Astrocyte (in vitro differentiated cells and primary cell): ENCODE results near the gene LTB. TPM values are rescaled to one million over a fixed set of nuclear protein-coding genes. Genes with fewer than 3 reads are reported as not detected.

Experiments
- DNase-seq: peaks from one replicate; pipeline ENCODE4 v3.0.0-alpha.2; 2010; ENCODE audit warnings: low read depth
- FAIRE-seq: peaks from 2 replicates; lab custom pipeline; 2011; peaks lifted over from hg19 to GRCh38; lab: Jason Lieb, UNC
- H2AFZ ChIP-seq: 2 replicates; pipeline ENCODE4 v1.6.0; 2012; ENCODE audit warnings: low read depth, low read length, inconsistent platforms
- H3K27ac ChIP-seq: 2 replicates; pipeline ENCODE4 v1.5.1; 2011; ENCODE audit warnings: low read depth, low read length, inconsistent platforms
- H3K27me3 ChIP-seq: 2 replicates; pipeline ENCODE4 v1.6.0; 2011; ENCODE audit warnings: low read length, inconsistent platforms; ENCODE audit not compliant: insufficient read depth
- H3K36me3 ChIP-seq: 2 replicates; pipeline ENCODE4 v1.5.1; 2011; ENCODE audit warnings: low read length, inconsistent platforms; ENCODE audit not compliant: insufficient read depth
- H3K4me1 ChIP-seq: 2 replicates; pipeline ENCODE4 v1.5.1; 2011; ENCODE audit warnings: low read length, inconsistent platforms; ENCODE audit not compliant: insufficient read depth
- H3K4me2 ChIP-seq: 2 replicates; pipeline ENCODE4 v1.6.0; 2012; ENCODE audit warnings: low read length, inconsistent platforms
- H3K4me3 ChIP-seq: 2 replicates; pipeline ENCODE4 v1.5.1; 2011; ENCODE audit warnings: low read depth, mild to moderate bottlenecking, low read length, inconsistent platforms; ENCODE audit not compliant: insufficient read depth
- H3K79me2 ChIP-seq: 2 replicates; pipeline ENCODE4 v1.6.0; 2012; ENCODE audit warnings: mild to moderate bottlenecking, low read length, inconsistent platforms; ENCODE audit not compliant: insufficient read depth
- H3K9ac ChIP-seq: 2 replicates; pipeline ENCODE4 v1.6.0; 2012; ENCODE audit warnings: mild to moderate bottlenecking, low read length, inconsistent platforms
- H3K9me3 ChIP-seq: 2 replicates; pipeline ENCODE4 v1.5.1; 2012; ENCODE audit warnings: low read depth, mild to moderate bottlenecking, low read length, inconsistent platforms; ENCODE audit not compliant: insufficient read depth
- H4K20me1 ChIP-seq: 2 replicates; pipeline ENCODE4 v1.6.0; 2012; ENCODE audit warnings: low read length, inconsistent platforms; ENCODE audit not compliant: insufficient read depth
- H3K27ac Mint-ChIP-seq: one replicate; pipeline ENCODE4 v1.8.0; 2021; ENCODE audit warnings: mild to moderate bottlenecking, mixed read lengths; ENCODE audit not compliant: unreplicated experiment
- H3K27me3 Mint-ChIP-seq: one replicate; pipeline ENCODE4 v1.8.0; 2021; ENCODE audit warnings: low read depth, mixed read lengths; ENCODE audit not compliant: unreplicated experiment
- H3K36me3 Mint-ChIP-seq: one replicate; pipeline ENCODE4 v1.8.0; 2021; ENCODE audit warnings: low read depth, mixed read lengths; ENCODE audit not compliant: unreplicated experiment
- H3K4me1 Mint-ChIP-seq: one replicate; pipeline ENCODE4 v1.8.0; 2021; ENCODE audit warnings: low read depth, mixed read lengths; ENCODE audit not compliant: unreplicated experiment
- H3K4me3 Mint-ChIP-seq: one replicate; pipeline ENCODE4 v1.8.0; 2021; ENCODE audit warnings: mild to moderate bottlenecking, moderate library complexity, mixed read lengths; ENCODE audit not compliant: unreplicated experiment
- H3K9me3 Mint-ChIP-seq: one replicate; pipeline ENCODE4 v1.8.0; 2021; ENCODE audit warnings: mild to moderate bottlenecking, mixed read lengths; ENCODE audit not compliant: unreplicated experiment
- CTCF ChIP-seq: IDR thresholded peaks from 2 replicates; pipeline ENCODE4 v1.5.1; 2011; ENCODE audit warnings: low read depth, mild to moderate bottlenecking, inconsistent platforms, low read length, moderate library complexity; ENCODE audit not compliant: insufficient read depth
- EZH2 ChIP-seq: IDR thresholded peaks from 2 replicates; pipeline ENCODE4 v1.6.1; 2012; ENCODE audit warnings: mild to moderate bottlenecking, low read length, inconsistent platforms; ENCODE audit not compliant: insufficient read depth
- total RNA-seq: library from RNA; stranded (reverse); gene quantifications from 2 replicates; pipeline ENCODE4 v1.2.1, GENCODE V29; 2021

Gene LTB
- total RNA-seq, 1 donor from 2014 or later, result 0.52 TPM

- Histone ChIP-seq H3K4me3 (no peak overlapping the region), H3K36me3 (no peaks in the 10 kb centered on the region), H3K4me2 (no peak overlapping the region), H2AFZ (no peak overlapping the region), H3K4me1 (no peaks in the 10 kb centered on the region), H3K27me3 (no peaks in the 10 kb centered on the region), H3K27ac (no peak overlapping the region), H3K79me2 (no peaks in the 10 kb centered on the region), H4K20me1 (no peaks in the 10 kb centered on the region), H3K9me3 (no peaks in the 10 kb centered on the region), H3K9ac (no peak overlapping the region)
- no peak overlapping the region for H3K4me3 Mint-ChIP-seq
- DNase-seq, result no peak
- no peaks in the 10 kb centered on the region for H3K9me3 Mint-ChIP-seq
- FAIRE-seq, result no peak
- no peak overlapping the region for H3K27ac Mint-ChIP-seq
- peaks cover 6% of the 10 kb centered on the region for H3K27me3 Mint-ChIP-seq
- H3K4me1 Mint-ChIP-seq, result peaks cover 5% of the 10 kb centered on the region
- no peaks in the 10 kb centered on the region for H3K36me3 Mint-ChIP-seq
- no peak for TF ChIP-seq CTCF
- no peak for TF ChIP-seq EZH2
Measured at GRCh38 chr6:31614075-31614619, 31.9 kb upstream of the LTB start.

- H3K36me3 ChIP-seq, result no peaks in the 10 kb centered on the region
- no peak overlapping the region for H3K27ac ChIP-seq
- FAIRE-seq, result no peak
- H3K4me3 ChIP-seq, result no peak overlapping the region
- no peaks in the 10 kb centered on the region for H3K4me1 ChIP-seq
- Mint-ChIP-seq H3K4me3 (no peak overlapping the region), H3K9me3 (no peaks in the 10 kb centered on the region), H3K36me3 (no peaks in the 10 kb centered on the region), H3K27me3 (peaks cover 2% of the 10 kb centered on the region), H3K4me1 (peaks cover 5% of the 10 kb centered on the region), H3K27ac (no peak overlapping the region)
- no peaks in the 10 kb centered on the region for H4K20me1 ChIP-seq
- DNase-seq, result no peak
- no peak overlapping the region for H3K4me2 ChIP-seq
- no peak overlapping the region for H3K9ac ChIP-seq
- H2AFZ ChIP-seq, result no peak overlapping the region
- TF ChIP-seq EZH2 (no peak), CTCF (no peak)
- no peaks in the 10 kb centered on the region for H3K79me2 ChIP-seq
- no peaks in the 10 kb centered on the region for H3K9me3 ChIP-seq
- H3K27me3 ChIP-seq, result no peaks in the 10 kb centered on the region
Measured at GRCh38 chr6:31610968-31611367, 28.7 kb upstream of the LTB start.
